Smooth muscle cell (in vitro differentiated cells): ENCODE measurements around the gene ADGRD1. TPM values are rescaled to one million over a fixed set of nuclear protein-coding genes. Genes with fewer than 3 reads are reported as not detected.

Source experiments
- DNase-seq: peaks from one replicate; lab custom pipeline; 2025; ENCODE audit not compliant: unreplicated experiment; lab: John Stamatoyannopoulos, UW
- H2AFZ ChIP-seq: fragments of 200-600 bp; sonication (generic); 2 replicates; pipeline ENCODE4 v1.6.0; 2016; ENCODE audit warnings: antibody characterized with exemption, low read depth, mild to moderate bottlenecking
- H3F3A ChIP-seq: fragments of 200-600 bp; sonication (generic); 2 replicates; pipeline ENCODE4 v1.6.0; 2017; ENCODE audit warnings: antibody characterized with exemption, low read depth
- H3K27ac ChIP-seq: fragments of 200-600 bp; sonication (generic); 2 replicates; pipeline ENCODE4 v1.5.1; 2016; ENCODE audit warnings: low read depth, mild to moderate bottlenecking
- H3K27me3 ChIP-seq: fragments of 200-600 bp; sonication (generic); 2 replicates; pipeline ENCODE4 v1.6.1; 2016; ENCODE audit warnings: low read depth, mild to moderate bottlenecking
- H3K36me3 ChIP-seq: fragments of 200-600 bp; sonication (generic); 2 replicates; pipeline ENCODE4 v1.5.1; 2016; ENCODE audit warnings: low read depth
- H3K4me1 ChIP-seq: fragments of 200-600 bp; sonication (generic); 2 replicates; pipeline ENCODE4 v1.5.1; 2016; ENCODE audit warnings: low read depth
- H3K4me2 ChIP-seq: fragments of 200-600 bp; sonication (generic); 2 replicates; pipeline ENCODE4 v1.6.0; 2016; ENCODE audit warnings: mild to moderate bottlenecking
- H3K4me3 ChIP-seq: fragments of 200-600 bp; sonication (generic); 2 replicates; pipeline ENCODE4 v1.5.1; 2016; ENCODE audit warnings: mild to moderate bottlenecking
- H3K79me2 ChIP-seq: fragments of 200-600 bp; sonication (generic); 2 replicates; pipeline ENCODE4 v1.6.0; 2016; ENCODE audit warnings: low read depth, mild to moderate bottlenecking
- H3K9ac ChIP-seq: fragments of 200-600 bp; sonication (generic); 2 replicates; pipeline ENCODE4 v1.6.0; 2016; ENCODE audit warnings: low read depth
- H3K9me3 ChIP-seq: fragments of 200-600 bp; sonication (generic); replicated peaks from 2 replicates; pipeline ENCODE4 v1.5.1; 2016; ENCODE audit warnings: low read depth
- H4K20me1 ChIP-seq: fragments of 200-600 bp; sonication (generic); 2 replicates; pipeline ENCODE4 v1.6.0; 2016; ENCODE audit warnings: low read depth
- CTCF ChIP-seq: fragments of 200-600 bp; sonication (generic); IDR thresholded peaks from 2 replicates; pipeline ENCODE4 v1.5.1; 2017; ENCODE audit warnings: borderline replicate concordance, mild to moderate bottlenecking, antibody characterized with exemption; ENCODE audit not compliant: insufficient read depth, poor library complexity, severe bottlenecking
- WGBS: methylation state at CpG from one replicate; pipeline ENCODE4 v1.1.7; 2016; ENCODE audit warnings: low lambda C conversion rate; 5-methylcytosine and 5-hydroxymethylcytosine counted together
- polyA plus RNA-seq: library from polyadenylated mRNA; unstranded; fragments of >200 nt; fragmentation: Nextera tagmentation; extraction: Ambion mirVana; gene quantifications from 2 replicates; pipeline ENCODE4 v1.2.1, GENCODE V29; 2016
- total RNA-seq: library from RNA; depleted of rRNA; stranded (reverse); fragments of >200 nt; gene quantifications from 2 replicates; pipeline ENCODE4 v1.2.3, GENCODE V29; 2014

The ADGRD1 gene
- total and polyA plus RNA-seq, 2 experiments from 2014 or later, result 0.14 TPM; not detected in 1

- Histone ChIP-seq H3K27me3 (peaks cover 10% of the 10 kb centered on the region), H3K9ac (no peak overlapping the region), H2AFZ (no peak overlapping the region), H3K27ac (no peak overlapping the region), H3F3A (no peaks in the 10 kb centered on the region), H3K9me3 (no peaks in the 10 kb centered on the region), H3K36me3 (no peaks in the 10 kb centered on the region), H3K79me2 (no peaks in the 10 kb centered on the region), H3K4me2 (no peak overlapping the region), H3K4me3 (no peak overlapping the region), H3K4me1 (no peaks in the 10 kb centered on the region), H4K20me1 (no peaks in the 10 kb centered on the region)
- WGBS, result 91% methylated on average over 4 of the region's 4 CpGs
- no peak for TF ChIP-seq CTCF
- DNase-seq, result no peak
Observed at GRCh38 chr12:131065801-131066200, 112.1 kb downstream of the ADGRD1 start.

- no peak overlapping the region for H3K4me3 ChIP-seq
- 89% methylated on average over 27 of the region's 27 CpGs for WGBS
- no peaks in the 10 kb centered on the region for H3F3A ChIP-seq
- no peak overlapping the region for H3K27ac ChIP-seq
- H3K9me3 ChIP-seq, result no peaks in the 10 kb centered on the region
- no peaks in the 10 kb centered on the region for H4K20me1 ChIP-seq
- TF ChIP-seq CTCF, result no peak
- no peaks in the 10 kb centered on the region for H3K4me1 ChIP-seq
- no peak overlapping the region for H3K9ac ChIP-seq
- H3K36me3 ChIP-seq, result no peaks in the 10 kb centered on the region
- no peaks in the 10 kb centered on the region for H3K79me2 ChIP-seq
- H3K27me3 ChIP-seq, result peaks cover 10% of the 10 kb centered on the region
- H3K4me2 ChIP-seq, result no peak overlapping the region
- no peak for DNase-seq
- H2AFZ ChIP-seq, result no peak overlapping the region
Observed at GRCh38 chr12:131066207-131066885, 112.6 kb downstream of the ADGRD1 start.

- Histone ChIP-seq H3K9ac (no peak overlapping the region), H3K79me2 (no peaks in the 10 kb centered on the region), H2AFZ (no peak overlapping the region), H3F3A (no peaks in the 10 kb centered on the region), H3K27me3 (peaks cover 10% of the 10 kb centered on the region), H4K20me1 (no peaks in the 10 kb centered on the region), H3K27ac (no peak overlapping the region), H3K4me3 (no peak overlapping the region), H3K4me1 (no peaks in the 10 kb centered on the region), H3K4me2 (no peak overlapping the region), H3K36me3 (no peaks in the 10 kb centered on the region), H3K9me3 (no peaks in the 10 kb centered on the region)
- TF ChIP-seq CTCF, result no peak
- DNase-seq, result no peak
- WGBS, result 92% methylated on average over 14 of the region's 14 CpGs
Observed at GRCh38 chr12:131066886-131067490, 113.3 kb downstream of the ADGRD1 start.
